GM21825 (cell line): ENCODE data around the gene MAN1A2.

Experiments used
- ATAC-seq: cut with Tn5 transposase; IDR thresholded peaks from one replicate; pipeline ENCODE4 v1.9.1; 2021; ENCODE audit warnings: mild to moderate bottlenecking, moderate library complexity; ENCODE audit not compliant: unreplicated experiment

The MAN1A2 gene

DNA sequence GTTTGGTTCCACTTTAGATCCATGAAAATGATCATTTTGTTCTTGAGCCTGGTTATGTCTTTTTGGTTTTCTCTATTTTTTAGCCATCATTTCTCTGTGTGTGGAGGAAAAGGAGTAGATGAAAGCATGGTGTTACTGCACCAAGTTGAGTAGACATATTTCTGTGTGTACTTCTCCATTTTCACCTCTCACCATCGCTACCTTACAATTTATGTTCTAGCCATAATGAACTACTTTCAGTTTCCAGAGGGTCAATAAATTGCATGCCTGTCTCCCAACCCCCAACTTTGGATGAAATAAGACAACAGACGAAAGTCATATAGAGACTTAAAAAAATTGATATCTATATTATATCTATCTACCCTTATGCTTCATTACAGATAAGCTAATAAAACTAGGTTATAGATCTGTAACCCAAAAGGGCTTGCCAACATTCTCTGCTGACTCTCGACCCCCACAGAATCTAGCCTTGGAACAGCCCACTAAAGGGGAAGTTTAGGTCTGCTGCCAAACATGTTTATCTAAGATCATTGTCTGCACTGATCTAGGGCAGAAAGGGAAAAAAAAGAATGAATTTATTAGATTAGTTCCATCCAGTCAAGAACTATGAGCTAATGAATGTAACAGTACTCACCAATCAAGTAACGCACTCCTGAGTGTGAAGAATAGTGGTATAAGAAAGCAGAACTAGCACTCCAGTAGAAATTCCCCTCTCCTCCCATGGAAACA is 7.5 kb upstream of the MAN1A2 start:
- ATAC-seq = no peak

DNA sequence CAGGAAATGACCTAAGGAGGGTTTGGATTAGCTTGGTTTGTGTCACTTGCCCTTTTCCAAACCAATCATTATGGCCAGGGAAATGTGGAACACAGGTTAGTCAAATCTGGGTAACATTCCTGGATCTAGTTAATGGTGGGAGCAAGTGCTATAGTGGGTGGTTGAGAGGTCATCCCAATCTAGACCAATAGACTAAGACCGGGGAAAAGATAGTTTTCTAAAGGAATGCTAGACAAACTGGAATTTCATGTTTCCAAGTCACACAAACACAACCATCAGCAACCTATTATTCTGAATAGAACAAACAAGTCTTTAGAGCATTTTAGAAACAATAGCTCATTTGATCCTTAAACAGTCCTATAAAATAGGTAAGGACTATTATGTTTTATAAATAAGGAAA is 4.3 kb upstream of the MAN1A2 start:
- no peak for ATAC-seq

DNA sequence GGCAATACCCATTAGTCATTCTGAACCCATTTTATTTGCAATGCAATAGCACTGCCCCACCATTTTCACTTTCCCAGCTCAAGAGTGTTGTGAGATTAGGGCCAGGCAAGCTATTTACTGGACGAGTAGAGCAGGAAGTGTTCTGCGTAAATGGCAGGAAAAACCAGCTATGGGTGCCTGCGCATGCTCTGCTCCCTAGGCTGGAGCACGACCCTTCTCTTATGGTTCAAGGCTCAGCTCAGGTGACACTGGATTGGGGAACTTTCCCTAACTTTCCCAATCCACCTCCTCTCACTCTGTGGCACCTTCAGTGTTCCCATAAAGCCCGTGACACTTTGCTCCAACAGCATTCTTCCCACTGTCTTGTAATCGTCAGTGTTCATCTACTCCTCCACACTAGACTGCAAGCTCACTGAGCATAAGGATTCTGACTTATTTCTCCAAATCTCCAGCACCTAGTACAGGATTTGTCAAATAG is 3.6 kb upstream of the MAN1A2 start:
- ATAC-seq = no peak

DNA sequence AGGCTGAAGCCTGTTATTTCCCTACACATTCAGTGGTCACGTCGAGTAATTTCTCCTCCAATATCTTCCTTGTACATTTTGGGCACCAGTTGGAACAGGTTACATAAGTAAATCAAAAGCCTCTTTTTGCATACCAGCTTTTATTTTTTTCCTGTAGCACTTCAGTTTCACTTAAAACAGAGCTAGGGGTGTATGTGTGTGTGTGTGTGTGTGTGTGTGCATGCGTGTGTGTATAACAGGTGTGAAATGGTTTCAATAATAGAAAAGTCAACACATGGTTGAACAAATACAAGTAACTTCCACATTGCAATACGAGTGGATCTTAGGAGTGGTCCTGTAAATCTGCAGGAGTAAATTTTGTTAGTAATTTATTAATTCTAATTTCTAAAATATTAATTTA is 3.0 kb upstream of the MAN1A2 start:
- no peak for ATAC-seq

DNA sequence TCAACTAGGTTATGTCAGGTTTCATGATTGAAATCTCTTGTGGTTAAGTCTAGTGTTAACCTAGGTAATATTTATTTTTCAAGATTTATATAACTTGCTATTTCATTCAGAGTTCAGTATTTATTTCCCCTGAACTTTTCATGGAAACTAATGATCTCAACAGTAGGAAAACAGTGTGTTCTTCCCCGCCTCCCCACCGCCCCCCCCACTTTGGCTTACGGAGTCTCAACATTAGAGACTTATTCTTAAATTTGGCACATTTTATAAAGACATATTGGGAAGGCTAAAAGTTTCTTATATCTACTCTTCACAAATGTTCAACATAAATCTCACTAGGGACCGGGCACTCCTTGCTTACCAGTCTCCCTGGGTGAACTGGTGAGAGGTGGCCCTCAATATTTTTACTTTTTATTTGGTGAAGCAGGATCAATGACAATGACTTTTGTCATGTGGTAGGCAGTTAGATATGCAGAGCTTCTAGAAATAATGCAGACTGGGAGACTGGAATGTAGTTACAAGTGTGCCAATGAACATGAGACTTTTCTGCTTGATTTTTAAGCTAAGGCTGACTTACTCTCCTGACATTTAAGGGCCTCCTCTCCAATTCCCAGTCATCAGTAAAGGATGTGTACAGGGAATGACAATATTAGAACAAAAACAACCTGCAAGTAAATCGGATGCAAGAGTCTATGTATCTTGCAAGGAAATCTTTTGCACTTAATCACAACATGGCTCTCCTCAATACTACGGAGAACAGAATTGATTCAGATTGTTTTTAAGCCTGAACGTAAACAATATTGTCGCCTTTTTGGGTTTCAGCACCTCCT is 1.7 kb upstream of the MAN1A2 start:
- no peak for ATAC-seq

DNA sequence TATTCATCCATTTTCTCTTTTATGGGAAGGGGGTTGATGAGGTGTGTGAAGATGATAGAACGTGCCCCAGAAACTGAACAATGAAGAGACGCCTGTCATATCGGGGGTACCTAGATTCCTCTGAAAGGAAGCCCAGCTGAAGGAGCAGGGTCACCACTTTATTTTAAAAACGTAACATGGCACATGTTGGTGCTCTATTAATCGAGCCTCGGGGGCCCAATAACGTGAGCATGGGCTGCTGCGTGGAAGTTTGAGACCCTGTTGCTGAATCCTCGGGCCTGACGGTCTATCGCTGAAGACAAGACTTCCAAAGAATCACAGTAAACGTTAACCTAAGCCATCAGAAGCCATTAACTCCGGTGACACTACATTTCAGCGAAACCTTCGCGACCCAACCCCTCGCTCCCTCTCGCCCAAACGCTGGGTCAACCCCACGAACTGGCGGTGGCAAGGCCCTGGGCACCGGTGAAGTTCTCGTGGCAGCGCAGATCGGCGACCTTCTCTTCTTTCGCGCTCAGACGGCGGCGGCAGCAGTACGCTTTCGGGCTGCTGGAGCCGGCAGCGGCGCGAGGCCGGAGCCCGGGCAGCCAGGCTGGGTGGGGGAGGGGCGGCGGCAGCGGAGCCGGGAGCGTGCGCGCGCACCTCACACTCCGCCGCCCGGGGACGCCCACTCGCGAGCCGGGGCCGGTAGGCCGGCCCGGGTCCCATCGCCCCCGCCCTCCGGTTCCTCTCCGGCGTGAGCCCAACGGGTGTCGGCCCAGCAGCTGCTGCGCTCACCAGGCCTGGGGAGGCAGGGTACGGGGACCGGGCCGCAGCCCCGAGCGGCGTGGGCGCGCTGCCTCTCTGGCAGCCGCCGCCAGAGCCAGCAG is 838 bp upstream of the MAN1A2 start:
- ATAC-seq = peak; percentile 39

DNA sequence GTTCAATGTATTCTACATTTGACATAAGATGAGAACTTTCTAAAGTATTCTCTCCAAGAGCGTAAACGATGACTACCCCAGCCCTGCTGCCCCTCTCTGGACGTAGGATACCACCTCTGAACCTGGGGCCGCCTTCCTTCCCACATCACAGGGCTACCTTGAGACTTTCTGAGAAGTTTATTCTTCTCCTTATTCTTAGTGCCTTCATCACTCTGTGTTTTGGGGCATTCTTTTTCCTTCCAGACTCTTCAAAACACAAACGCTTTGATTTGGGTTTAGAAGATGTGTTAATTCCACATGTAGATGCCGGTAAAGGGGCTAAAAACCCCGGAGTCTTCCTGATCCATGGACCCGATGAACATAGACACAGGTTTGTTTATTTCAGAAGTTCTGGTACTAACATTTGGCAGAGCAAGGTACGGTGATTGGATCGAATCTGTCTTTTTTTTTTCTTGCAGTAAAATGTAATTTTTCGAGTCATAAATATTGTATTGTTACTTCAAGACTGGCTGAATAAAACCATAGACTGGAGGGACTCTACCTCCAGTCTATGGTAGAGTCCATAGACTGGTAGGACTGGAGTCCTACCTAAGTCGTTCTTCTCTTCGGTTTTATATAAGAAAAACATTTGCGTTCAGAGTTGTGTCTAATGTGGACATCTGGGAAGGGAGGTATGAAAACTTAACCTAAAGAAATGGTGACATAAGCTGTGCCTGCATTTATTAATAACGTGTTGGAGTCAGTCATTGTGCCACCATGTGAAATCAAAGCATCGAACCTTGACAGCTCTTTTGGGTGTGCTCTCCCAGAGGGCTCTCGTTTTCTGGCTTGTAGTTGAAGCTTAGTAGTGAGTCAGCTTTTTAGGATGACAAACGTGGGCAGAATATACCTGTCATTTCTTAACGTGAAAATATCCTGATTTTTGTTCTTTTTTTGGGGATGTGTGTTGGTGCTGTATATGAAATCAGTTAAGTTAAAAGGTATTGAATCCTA is 1.2 kb downstream of the MAN1A2 start:
- peak; percentile 20 for ATAC-seq

DNA sequence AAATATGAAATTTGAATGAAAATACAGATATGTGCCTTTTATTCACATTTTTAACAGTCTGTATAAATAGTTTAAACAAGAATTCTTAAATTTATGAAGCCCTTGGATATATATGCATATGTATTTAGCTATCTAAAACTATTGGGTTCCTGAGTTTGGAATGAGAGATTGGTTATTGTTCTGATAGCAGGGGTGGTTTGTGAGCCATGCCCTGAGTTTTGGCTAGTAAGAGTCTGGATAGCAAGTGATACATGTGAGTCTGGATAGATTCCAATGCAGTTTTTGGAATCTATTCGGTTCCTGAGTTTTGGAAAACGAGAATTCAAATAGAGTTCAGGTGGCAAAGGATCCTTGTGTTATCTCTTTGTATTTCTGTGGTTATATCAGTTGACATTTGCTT is 2.8 kb downstream of the MAN1A2 start:
- no peak for ATAC-seq

DNA sequence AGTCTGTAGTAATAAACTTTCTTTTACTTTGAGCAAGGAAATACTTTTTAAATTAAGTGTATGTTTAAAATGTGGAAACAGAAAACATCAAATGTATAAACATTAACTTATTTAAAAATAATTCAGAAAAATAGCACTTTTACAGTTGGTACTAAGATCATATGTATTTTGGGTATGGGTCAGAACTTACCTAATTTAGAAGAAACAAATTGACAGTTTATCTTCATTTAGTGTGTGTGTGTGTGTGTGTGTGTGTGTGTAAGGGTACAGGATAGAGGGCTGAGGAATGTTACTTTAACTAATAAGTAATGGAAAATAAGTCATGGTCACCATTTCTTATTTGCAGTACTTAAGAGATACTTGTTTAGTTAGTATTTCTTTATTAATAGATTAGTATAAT is 3.3 kb downstream of the MAN1A2 start:
- ATAC-seq = no peak

DNA sequence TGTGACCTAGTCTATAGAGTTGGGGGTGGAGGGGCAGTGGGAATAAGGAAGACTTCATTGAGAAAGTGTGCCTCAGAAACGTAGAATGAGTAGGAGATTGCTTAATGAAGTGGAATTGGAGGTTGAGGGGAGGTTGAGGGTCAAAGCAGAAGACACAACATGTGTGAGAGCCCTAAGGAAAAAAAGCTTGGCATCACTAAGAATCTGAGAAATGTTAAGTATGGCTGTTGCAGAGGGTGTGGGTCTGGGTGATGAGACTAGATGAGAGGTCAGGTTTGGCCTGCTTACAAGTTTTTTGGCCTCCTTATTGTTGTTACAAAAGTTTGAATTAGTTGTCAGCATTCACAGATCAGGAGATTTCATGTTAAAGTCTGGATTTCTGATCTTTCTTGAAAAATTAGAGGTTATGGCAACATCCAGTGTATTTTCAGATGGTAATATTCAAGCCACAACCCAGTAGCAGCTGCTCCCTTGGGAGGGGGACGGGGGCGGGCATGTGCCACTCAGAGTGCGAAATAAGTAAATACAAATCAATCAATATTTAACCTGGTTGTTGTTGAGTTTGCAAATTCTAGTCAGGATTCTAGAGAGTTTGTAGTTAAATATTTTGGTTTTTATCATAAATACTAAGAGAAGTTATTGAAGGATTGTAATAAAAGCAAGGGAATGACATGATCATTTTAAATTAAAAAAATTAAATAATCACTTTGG is 4.3 kb downstream of the MAN1A2 start:
- ATAC-seq = no peak

DNA sequence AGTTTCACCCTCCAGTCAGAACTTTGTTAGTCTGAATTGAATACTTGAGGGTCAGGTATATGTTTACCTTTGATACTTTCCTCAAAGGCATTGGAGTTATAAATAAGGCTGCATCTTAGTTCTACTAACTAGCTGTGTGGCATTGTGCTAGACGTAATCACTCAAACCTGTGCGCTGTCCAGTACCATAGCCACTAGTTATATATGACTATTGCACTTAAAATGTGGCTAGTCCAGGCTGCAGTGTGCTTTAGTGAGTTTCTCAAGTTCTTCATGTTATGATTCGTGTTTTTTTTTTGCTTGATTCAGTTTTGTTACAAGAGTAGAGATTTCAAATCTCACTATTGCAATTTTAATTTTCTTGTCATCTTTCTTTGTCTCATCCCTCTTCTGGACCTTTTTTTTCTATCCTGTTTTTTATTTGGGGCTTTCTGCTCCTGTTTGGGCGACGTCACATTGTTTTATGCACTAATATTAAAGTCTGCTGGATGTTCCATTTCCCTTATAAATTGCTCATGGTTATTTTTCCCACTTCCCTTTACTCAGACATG is 5.7 kb downstream of the MAN1A2 start:
- ATAC-seq = no peak

DNA sequence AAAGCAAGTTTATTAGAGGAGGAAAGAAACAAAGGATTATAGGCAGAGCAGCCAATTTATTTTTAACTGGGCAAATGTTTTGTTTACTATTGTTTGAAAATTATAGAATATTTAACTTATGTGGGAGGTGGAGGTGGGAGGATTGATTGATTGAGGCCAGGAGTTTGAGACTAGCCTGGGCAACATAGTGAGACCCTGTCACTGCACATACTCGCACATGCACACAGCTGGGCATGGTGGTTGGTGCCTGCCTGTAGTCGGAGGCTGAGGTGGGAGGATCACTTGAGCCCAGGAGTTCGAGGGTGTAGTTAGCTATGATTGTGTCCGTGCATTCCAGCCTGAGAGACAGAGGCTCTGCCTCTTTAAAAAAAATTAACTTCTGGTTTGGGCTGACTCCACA is 6.7 kb downstream of the MAN1A2 start:
- no peak for ATAC-seq

DNA sequence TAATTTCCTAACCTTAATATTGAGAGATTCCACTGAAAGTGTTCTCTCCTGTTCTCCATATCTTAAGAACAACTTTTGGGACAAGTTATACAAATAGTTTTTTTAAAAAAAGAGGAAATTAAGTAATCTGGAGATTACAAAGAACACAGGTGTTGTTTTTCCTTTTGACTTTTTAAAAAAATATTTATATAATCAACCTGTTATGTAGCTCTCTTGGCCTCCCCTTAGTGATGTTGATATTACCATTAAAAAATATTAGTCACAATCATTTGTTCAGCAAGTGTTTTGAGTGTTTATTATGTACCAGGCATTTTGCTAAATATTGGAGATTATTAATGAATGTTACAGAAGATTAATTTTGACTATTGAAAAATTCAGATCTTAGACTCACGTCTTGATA is 8.1 kb downstream of the MAN1A2 start:
- no peak for ATAC-seq

DNA sequence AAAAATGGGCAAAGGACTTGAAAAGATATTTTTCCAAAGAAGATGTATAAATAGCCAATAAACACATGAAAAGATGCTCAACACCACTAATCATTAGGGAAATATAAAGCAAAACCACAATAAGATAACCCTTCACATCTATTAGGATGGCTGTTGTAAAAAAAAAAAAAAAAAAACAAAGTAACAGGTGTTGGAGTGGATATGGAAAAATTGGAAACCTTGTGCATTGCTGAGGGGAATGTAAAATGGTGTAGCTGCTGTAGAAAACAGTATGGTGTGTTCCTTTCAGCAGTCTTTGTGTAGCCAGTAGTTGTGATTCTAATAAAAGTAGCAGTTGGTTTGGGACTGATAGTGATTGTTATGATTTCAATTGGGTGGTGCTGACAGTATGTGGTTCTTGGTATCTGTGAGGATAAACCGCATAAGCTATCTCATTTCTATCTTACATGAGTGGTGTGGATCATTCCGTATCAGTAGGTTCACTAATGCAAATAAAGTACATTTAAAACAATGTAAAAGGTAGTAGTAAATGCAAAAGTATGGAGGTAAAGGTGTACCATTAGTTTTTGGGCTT is 19.9 kb downstream of the MAN1A2 start:
- ATAC-seq = no peak

DNA sequence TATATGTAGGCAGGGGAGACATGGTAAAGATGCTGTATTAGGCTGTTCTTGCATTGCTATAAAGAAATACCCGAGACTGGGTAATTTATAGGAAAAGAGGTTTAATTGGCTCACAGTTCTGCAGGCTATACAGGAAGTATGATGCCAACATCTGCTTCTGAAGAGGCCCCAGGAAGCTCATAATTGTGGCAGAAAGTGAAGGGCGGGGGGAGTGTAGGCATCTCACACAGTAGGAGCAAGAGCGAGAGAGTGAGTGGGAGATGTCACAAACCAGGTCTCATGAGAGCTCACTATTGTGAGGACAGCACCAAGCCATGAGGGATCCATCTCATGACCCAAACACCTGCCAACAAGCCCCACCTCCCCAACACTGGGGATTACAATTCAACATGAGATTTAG is 21.1 kb downstream of the MAN1A2 start:
- no peak for ATAC-seq

DNA sequence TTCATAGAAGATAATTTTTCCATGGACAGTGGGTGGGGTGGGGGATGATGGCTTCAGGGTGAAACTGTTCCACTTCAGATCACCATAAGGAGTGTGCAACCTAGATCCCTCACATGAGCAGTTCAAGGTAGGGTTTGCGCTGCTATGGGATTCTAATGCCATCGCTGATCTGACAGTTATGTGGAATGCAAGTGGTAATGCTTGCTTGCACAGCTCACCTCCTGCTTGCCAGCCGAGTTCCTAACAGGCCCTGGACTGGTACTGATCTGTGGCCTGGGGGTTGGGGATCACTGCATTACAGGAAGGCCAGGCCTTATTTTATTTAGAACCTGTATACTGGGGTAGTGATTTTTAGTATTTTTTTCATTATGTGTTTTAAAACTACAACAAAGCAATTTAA is 22.0 kb downstream of the MAN1A2 start:
- ATAC-seq = no peak

DNA sequence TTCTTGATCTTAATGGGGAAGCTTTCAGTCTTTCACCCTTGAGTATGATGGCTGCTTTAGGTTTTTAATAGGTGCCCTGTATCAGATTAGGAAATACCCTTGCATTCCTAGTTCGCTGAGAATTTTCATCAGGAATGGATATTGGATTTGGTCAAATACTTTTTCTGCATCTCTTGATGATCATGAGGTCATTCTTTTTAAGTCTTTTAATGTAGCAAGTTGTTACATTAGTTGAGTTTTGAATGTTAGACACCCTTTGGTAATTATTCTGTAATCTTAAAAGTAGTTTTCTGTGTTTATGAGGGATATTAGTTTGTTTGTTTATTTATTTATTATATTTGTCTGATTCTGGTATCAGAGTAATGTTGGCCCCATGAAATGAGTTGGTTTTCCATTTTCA is 22.5 kb downstream of the MAN1A2 start:
- no peak for ATAC-seq

DNA sequence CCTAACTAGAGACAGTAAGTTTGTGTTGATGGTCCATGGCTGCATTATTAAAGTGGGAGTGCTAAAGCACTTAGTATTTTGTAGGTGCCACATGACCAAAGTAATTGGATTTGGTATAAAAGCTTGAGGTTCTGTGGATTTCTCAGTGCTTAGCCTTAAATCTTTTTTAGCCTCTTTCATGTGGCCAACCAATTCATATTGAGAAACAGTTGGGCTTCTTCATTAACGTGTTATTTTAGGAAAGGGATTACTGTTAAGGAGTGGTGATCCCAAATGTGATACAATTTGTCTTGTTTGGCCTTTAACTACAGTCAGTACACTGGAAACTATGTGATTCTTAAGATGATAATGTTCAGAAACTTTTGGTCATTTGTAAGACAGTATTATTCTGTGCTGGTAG is 25.5 kb downstream of the MAN1A2 start:
- no peak for ATAC-seq

DNA sequence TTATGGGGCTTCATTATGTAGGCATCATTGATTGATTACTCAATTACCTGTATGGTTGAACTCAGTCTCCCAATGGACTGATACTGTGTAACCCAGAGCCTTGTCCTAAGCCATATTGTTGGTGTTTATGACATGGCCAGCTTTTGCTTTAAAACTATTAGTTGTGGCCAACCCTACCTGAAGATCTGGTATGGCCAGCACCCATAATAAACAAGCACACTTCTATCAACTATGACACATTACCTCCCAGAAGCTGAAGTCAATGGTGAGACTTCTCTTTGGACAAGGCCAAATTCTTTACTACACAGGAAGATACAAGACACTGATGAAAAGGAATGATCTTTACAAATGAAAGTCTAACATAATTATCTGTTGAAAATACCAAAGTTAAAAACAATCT is 28.8 kb downstream of the MAN1A2 start:
- ATAC-seq = no peak
